GM12864 (cell line): ENCODE results near the gene VDAC1.

Experiments
- DNase-seq: peaks from one replicate; pipeline ENCODE4 v3.0.0-alpha.2; 2011; ENCODE audit warnings: low read depth
- H3K4me3 ChIP-seq: 2 replicates; pipeline ENCODE4 v1.5.1; 2011; ENCODE audit warnings: mild to moderate bottlenecking, low read depth, low read length, control low read depth
- CTCF ChIP-seq: IDR thresholded peaks from 2 replicates; pipeline ENCODE4 v1.5.1; 2011; ENCODE audit warnings: low read depth, mild to moderate bottlenecking, moderate library complexity, low read length, control low read depth, inconsistent platforms; ENCODE audit errors: missing control alignments

VDAC1 gene

GRCh38 chr5:133924221-133924920 is 80.4 kb downstream of the VDAC1 start:
- no peak for TF ChIP-seq CTCF
- no peak overlapping the region for H3K4me3 ChIP-seq
- no peak for DNase-seq

- H3K4me3 ChIP-seq = no peak overlapping the region
- no peak for DNase-seq
- TF ChIP-seq CTCF = no peak
These were observed 82.8 kb downstream of the VDAC1 start for GRCh38 chr5:133921979-133922378.
